Measurements from ENCODE around the gene KCNC4.

- TF ChIP-seq CEBPB (IDR thresholded peaks at IDR 0.05) (no peak), RAD21 (IDR thresholded peaks at IDR 0.05; ENCODE audit: low read depth) (no peak), EP300 (IDR thresholded peaks at IDR 0.05; ENCODE audit: borderline replicate concordance) (no peak), TAF1 (IDR thresholded peaks at IDR 0.05; ENCODE audit: low read depth) (no peak), REST (IDR thresholded peaks at IDR 0.05; ENCODE audit: low read depth) (no peak), FOXM1 (IDR thresholded peaks at IDR 0.05; ENCODE audit: borderline replicate concordance, low read depth) (no peak)
Observed at GRCh38 chr1:110240476-110241210, 30.5 kb downstream of the KCNC4 start.

Data from Ishikawa (cell line).